HCT116 (cell line): ENCODE measurements around the gene RHOBTB1. TPM values are rescaled to one million over a fixed set of nuclear protein-coding genes. Genes with fewer than 3 reads are reported as not detected.

Experiments used
- ATAC-seq: fragments of 200-7000 bp; cut with Tn5 transposase; 2 replicates; pipeline ENCODE4 v1.9.1; 2020; ENCODE audit warnings: mild to moderate bottlenecking, moderate library complexity
- BruUV-seq: library from RNA; stranded (reverse); fragments of 400-500 nt; replicated peaks from 2 replicates; lab custom pipeline; 2021; lab: Mats Ljungman, UMichigan
- CTCF ChIA-PET: fragments of 300-600 bp; sonication (Branson Sonifier 250); formaldehyde crosslinking; loops from one replicate; lab custom pipeline; 2021; ENCODE audit warnings: antibody characterized with exemption; lab: Charles Lee
- POLR2A ChIA-PET: fragments of 300-600, 350-600 bp; sonication (Branson Sonifier 250); formaldehyde crosslinking; loops from one replicate; lab custom pipeline; 2021; ENCODE audit warnings: antibody characterized with exemption; lab: Charles Lee
- RAD21 ChIA-PET, 2 experiments: fragments of 300-600 bp; sonication (Branson Sonifier 250); formaldehyde crosslinking; loops; one replicate each; lab custom pipeline; 2023; ENCODE audit warnings: low total read pairs in 2 of 2; ENCODE audit not compliant: uncharacterized antibody in 2 of 2, unreplicated experiment in 2 of 2, low non-redundant PET in 1 of 2; lab: Charles Lee
- DNase-seq: peaks from one replicate; pipeline ENCODE4 v3.0.0-alpha.2; 2010; ENCODE audit warnings: low read depth, low spot score
- H2AFZ ChIP-seq: fragments of 200-600 bp; shearing (Covaris generic), sonication (generic); 2 replicates; pipeline ENCODE4 v1.6.1; 2017; ENCODE audit warnings: low read depth, mixed run types, mixed read lengths, antibody characterized with exemption, low read length; ENCODE audit not compliant: poor library complexity, severe bottlenecking
- H3K27ac ChIP-seq: 2 replicates; pipeline ENCODE4 v1.5.1; 2012; ENCODE audit warnings: low read depth, low read length
- H3K27me3 ChIP-seq: fragments of 200-600 bp; sonication (generic); 2 replicates; pipeline ENCODE4 v1.6.1; 2016; ENCODE audit warnings: mixed run types, low read length, mixed read lengths; ENCODE audit not compliant: insufficient read depth
- H3K36me3 ChIP-seq, 2 experiments: fragments of 200-500 bp in 1 of 2; fragments of 200-600 bp in 1 of 2; sonication (Bioruptor generic) in 1 of 2; sonication (generic) in 1 of 2; 2 replicates each; pipeline versions ENCODE4 v1.5.1 to v1.6.1; 2014 to 2016; ENCODE audit warnings: low read length in 2 of 2, inconsistent platforms in 1 of 2, mixed read lengths in 1 of 2, mixed run types in 1 of 2; ENCODE audit not compliant: insufficient read depth in 2 of 2, control insufficient read depth in 1 of 2
- H3K4me1 ChIP-seq, 2 experiments: fragments of 200-600 bp in 1 of 2; sonication (generic) in 1 of 2; 2 replicates each; pipeline versions ENCODE4 v1.5.1 to v1.6.1; 2012 to 2017; ENCODE audit warnings: low read length in 2 of 2, inconsistent platforms in 1 of 2, mild to moderate bottlenecking in 1 of 2, mixed read lengths in 1 of 2, mixed run types in 1 of 2, moderate library complexity in 1 of 2; ENCODE audit not compliant: insufficient read depth in 2 of 2, control insufficient read depth in 1 of 2
- H3K4me2 ChIP-seq: fragments of 200-600 bp; sonication (generic); 2 replicates; pipeline ENCODE4 v1.6.1; 2017; ENCODE audit warnings: mixed run types, low read length, mixed read lengths
- H3K4me3 ChIP-seq, 2 experiments: fragments of 200-600 bp in 1 of 2; sonication (generic) in 1 of 2; replicated peaks in 1 of 2; 2 replicates each; pipeline ENCODE4 v1.5.1; 2011 to 2016; ENCODE audit warnings: low read length in 2 of 2, control low read depth in 1 of 2, low read depth in 1 of 2, mild to moderate bottlenecking in 1 of 2, mixed read lengths in 1 of 2, mixed run types in 1 of 2
- H3K79me2 ChIP-seq: fragments of 200-600 bp; sonication (generic); 2 replicates; pipeline ENCODE4 v1.6.1; 2017; ENCODE audit warnings: mild to moderate bottlenecking, mixed run types, low read length, moderate library complexity, mixed read lengths; ENCODE audit not compliant: insufficient read depth
- H3K9ac ChIP-seq: fragments of 200-600 bp; sonication (generic); 2 replicates; pipeline ENCODE4 v1.6.1; 2016; ENCODE audit warnings: low read length, mixed read lengths
- H3K9me2 ChIP-seq: fragments of 200-600 bp; sonication (generic), shearing (Covaris generic); 2 replicates; pipeline ENCODE4 v1.6.1; 2017; ENCODE audit warnings: mixed run types, mild to moderate bottlenecking, moderate library complexity; ENCODE audit not compliant: insufficient read depth
- H3K9me3 ChIP-seq, 2 experiments: fragments of 200-500 bp in 1 of 2; fragments of 200-600 bp in 1 of 2; sonication (Bioruptor generic) in 1 of 2; sonication (generic) in 1 of 2; 2 replicates each; pipeline ENCODE4 v1.6.1; 2014 to 2017; ENCODE audit warnings: low read length in 2 of 2, mixed read lengths in 2 of 2, inconsistent platforms in 1 of 2, low read depth in 1 of 2, mild to moderate bottlenecking in 1 of 2, mixed run types in 1 of 2, moderate library complexity in 1 of 2; ENCODE audit not compliant: control insufficient read depth in 1 of 2, insufficient read depth in 1 of 2
- H4K20me1 ChIP-seq: fragments of 200-600 bp; sonication (generic), shearing (Covaris generic); 2 replicates; pipeline ENCODE4 v1.6.1; 2017; ENCODE audit warnings: mixed run types, mild to moderate bottlenecking, moderate library complexity; ENCODE audit not compliant: insufficient read depth
- EGR1 ChIP-seq: IDR thresholded peaks from 2 replicates; pipeline ENCODE4 v1.6.1; 2012; ENCODE audit warnings: low read depth
- ELF1 ChIP-seq: IDR thresholded peaks from 2 replicates; pipeline ENCODE4 v1.6.1; 2012; ENCODE audit warnings: low read depth, borderline replicate concordance
- EZH2 ChIP-seq: fragments of 200-600 bp; sonication (generic); IDR thresholded peaks from 2 replicates; pipeline ENCODE4 v1.6.1; 2017; ENCODE audit warnings: antibody characterized with exemption, mixed run types
- EZH2phosphoT487 ChIP-seq: fragments of 200-600 bp; IDR thresholded peaks from 2 replicates; pipeline ENCODE4 v1.6.1; 2018; ENCODE audit warnings: antibody characterized with exemption, borderline replicate concordance
- POLR2AphosphoS5 ChIP-seq: IDR thresholded peaks from 2 replicates; pipeline ENCODE4 v1.6.1; 2011; ENCODE audit warnings: mild to moderate bottlenecking, low read depth, low read length, moderate library complexity
- SIN3A ChIP-seq: IDR thresholded peaks from 2 replicates; pipeline ENCODE4 v1.6.1; 2012; ENCODE audit warnings: low read depth
- TCF7L2 ChIP-seq: IDR thresholded peaks from 2 replicates; pipeline ENCODE4 v1.7.0; 2011; ENCODE audit warnings: borderline replicate concordance, inconsistent platforms; ENCODE audit not compliant: insufficient read depth, insufficient read length; ENCODE audit errors: extremely low read depth
- ZBTB33 ChIP-seq: IDR thresholded peaks from 2 replicates; pipeline ENCODE4 v1.6.1; 2011; ENCODE audit warnings: mild to moderate bottlenecking, low read length, moderate library complexity; ENCODE audit not compliant: insufficient replicate concordance; ENCODE audit errors: extremely low read depth
- ZFX ChIP-seq: fragments of 450-650 bp; IDR thresholded peaks from 2 replicates; pipeline ENCODE4 v1.6.1; 2017
- intact Hi-C: fragments of 100-400 bp; cut with micrococcal nuclease; formaldehyde crosslinking; loops from 2 replicates; pipeline ENCODE4 v1.10.0; 2022
- total RNA-seq: library from RNA; stranded (reverse); gene quantifications from one replicate; pipeline ENCODE4 v1.2.1, GENCODE V29; 2021; ENCODE audit not compliant: unreplicated experiment
- TF ChIP-seq, protein P1 (sequence below), 3 experiments: fragments of 200-600 bp in 1 of 3; sonication (generic) in 1 of 3; IDR thresholded peaks in 2 of 3; conservative IDR thresholded peaks in 1 of 3; 2 replicates each; pipeline ENCODE4 v1.5.1; 2012 to 2017; ENCODE audit warnings: low read depth in 2 of 3, low read length in 2 of 3, antibody characterized with exemption in 1 of 3, borderline replicate concordance in 1 of 3, control low read depth in 1 of 3, mild to moderate bottlenecking in 1 of 3, mixed read lengths in 1 of 3, mixed run types in 1 of 3, moderate library complexity in 1 of 3; ENCODE audit not compliant: insufficient read depth in 1 of 3
- TF ChIP-seq, protein P2 (sequence below): IDR thresholded peaks from 2 replicates; pipeline ENCODE4 v1.6.1; 2012

Gene RHOBTB1
- total RNA-seq, 1 experiment from 2014 or later: 1.6 TPM

GRCh38 chr10:60835049-60835448, 108.9 kb downstream of the RHOBTB1 start:
- H3K4me1 ChIP-seq: no peaks in the 10 kb centered on the region
- no peaks in the 10 kb centered on the region for H3K27me3 ChIP-seq
- CTCF ChIA-PET: no interaction called here
- H3K9ac ChIP-seq: no peak overlapping the region
- TF ChIP-seq TCF7L2 (no peak), EGR1 (no peak), EZH2 (no peak)
- TF ChIP-seq, all 23 proteins: peak for 0
- no peaks in the 10 kb centered on the region for H3K36me3 ChIP-seq
- no peaks in the 10 kb centered on the region for H3K79me2 ChIP-seq
- ATAC-seq (no peak), DNase-seq (no peak)
- H3K4me2 ChIP-seq: no peak overlapping the region
- H3K9me3 ChIP-seq: no peaks in the 10 kb centered on the region
- no TSS peak for BruUV-seq
- no peak overlapping the region for H3K4me3 ChIP-seq
- H3K27ac ChIP-seq: no peak overlapping the region
- POLR2A ChIA-PET: interaction anchor here (0.6 kb wide), 1 partner anchor 1069 kb away, joined by 4 read pairs; no protein-coding TSS in a partner anchor
- RAD21 ChIA-PET: no interaction called here
- intact Hi-C loops: no loop called here
- H3K9me2 ChIP-seq: no peaks in the 10 kb centered on the region
- H2AFZ ChIP-seq: no peak overlapping the region
- no peaks in the 10 kb centered on the region for H4K20me1 ChIP-seq

DNA sequence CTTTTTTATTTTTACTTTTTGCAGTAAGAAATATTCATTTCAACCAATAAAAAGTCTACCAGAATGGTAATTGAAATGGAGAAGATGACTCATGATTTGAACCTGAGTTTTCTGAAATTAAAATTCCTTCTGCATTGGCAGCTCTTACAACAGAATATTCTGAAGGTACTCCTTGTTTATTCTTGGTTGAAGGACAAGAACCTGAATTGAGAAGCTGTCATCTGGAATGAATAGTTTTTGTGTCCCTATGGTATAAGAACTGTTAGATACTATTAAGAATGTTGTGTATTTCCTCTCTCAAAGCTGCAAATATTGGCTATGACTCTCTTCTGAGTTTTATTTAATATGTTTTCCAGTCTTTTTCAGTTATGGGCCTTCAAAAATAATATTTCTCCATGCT, 109.6 kb downstream of the RHOBTB1 start:
- Histone ChIP-seq H3K9me3 (no peaks in the 10 kb centered on the region), H3K36me3 (no peaks in the 10 kb centered on the region), H3K4me3 (no peak overlapping the region), H3K27me3 (no peaks in the 10 kb centered on the region), H3K4me2 (no peak overlapping the region), H3K9me2 (no peaks in the 10 kb centered on the region), H3K79me2 (no peaks in the 10 kb centered on the region), H3K27ac (no peak overlapping the region), H3K4me1 (no peaks in the 10 kb centered on the region), H2AFZ (no peak overlapping the region), H3K9ac (no peak overlapping the region), H4K20me1 (no peaks in the 10 kb centered on the region)
- RAD21 ChIA-PET: no interaction called here
- BruUV-seq: no TSS peak
- intact Hi-C loops: no loop called here
- DNase-seq: no peak
- POLR2A ChIA-PET: no interaction called here
- TF ChIP-seq SIN3A (no peak), TCF7L2 (no peak), EGR1 (no peak), POLR2AphosphoS5 (no peak), ELF1 (no peak), EZH2phosphoT487 (no peak), ZFX (no peak), ZBTB33 (no peak)
- TF ChIP-seq, protein P1, sequence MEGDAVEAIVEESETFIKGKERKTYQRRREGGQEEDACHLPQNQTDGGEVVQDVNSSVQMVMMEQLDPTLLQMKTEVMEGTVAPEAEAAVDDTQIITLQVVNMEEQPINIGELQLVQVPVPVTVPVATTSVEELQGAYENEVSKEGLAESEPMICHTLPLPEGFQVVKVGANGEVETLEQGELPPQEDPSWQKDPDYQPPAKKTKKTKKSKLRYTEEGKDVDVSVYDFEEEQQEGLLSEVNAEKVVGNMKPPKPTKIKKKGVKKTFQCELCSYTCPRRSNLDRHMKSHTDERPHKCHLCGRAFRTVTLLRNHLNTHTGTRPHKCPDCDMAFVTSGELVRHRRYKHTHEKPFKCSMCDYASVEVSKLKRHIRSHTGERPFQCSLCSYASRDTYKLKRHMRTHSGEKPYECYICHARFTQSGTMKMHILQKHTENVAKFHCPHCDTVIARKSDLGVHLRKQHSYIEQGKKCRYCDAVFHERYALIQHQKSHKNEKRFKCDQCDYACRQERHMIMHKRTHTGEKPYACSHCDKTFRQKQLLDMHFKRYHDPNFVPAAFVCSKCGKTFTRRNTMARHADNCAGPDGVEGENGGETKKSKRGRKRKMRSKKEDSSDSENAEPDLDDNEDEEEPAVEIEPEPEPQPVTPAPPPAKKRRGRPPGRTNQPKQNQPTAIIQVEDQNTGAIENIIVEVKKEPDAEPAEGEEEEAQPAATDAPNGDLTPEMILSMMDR (IDR thresholded peaks at IDR 0.05 in 2 of 3, conservative IDR thresholded peaks at IDR 0.05 in 1 of 3; ENCODE audit: borderline replicate concordance in 1 of 3, insufficient read depth in 1 of 3, low read depth in 2 of 3, low read length in 2 of 3): no peak
- TF ChIP-seq, protein P2, sequence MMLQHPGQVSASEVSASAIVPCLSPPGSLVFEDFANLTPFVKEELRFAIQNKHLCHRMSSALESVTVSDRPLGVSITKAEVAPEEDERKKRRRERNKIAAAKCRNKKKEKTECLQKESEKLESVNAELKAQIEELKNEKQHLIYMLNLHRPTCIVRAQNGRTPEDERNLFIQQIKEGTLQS: no peak
- CTCF ChIA-PET: no interaction called here
- no peak for ATAC-seq
